ENCODE measurements around the gene CENPS. TPM values are rescaled to one million over a fixed set of nuclear protein-coding genes. Genes with fewer than 3 reads are reported as not detected.
A peak's percentile ranks its signal among the peaks of the same experiment; 100 is the strongest.
"Not testable (repeated sequence)": the region's sequence is repeated elsewhere in the genome, so short reads cannot be mapped to it uniquely, and the experiment has no call there.

Gene CENPS
- total RNA-seq, 2 donors from 2014 or later = 23.1 to 30.8 TPM

DNA sequence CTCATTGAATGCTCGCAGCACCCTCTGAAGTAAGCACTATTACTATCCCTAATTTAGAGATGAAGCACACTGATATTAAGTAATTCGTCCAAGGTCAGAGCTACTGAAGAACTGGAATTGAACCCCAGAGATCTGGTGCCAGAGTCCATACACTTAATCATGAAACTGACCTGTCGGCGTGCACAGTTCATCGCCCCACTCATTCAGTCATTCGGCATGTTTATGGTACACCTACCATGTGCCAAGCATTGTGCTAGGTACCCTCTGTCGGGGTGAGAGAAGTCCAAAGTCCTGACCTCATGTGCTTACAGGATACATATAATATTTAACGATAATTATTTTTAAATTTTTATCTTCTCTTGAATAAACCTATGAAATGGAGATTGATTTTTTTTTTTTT, 5.6 kb upstream of the CENPS start:
- Histone ChIP-seq H3K27me3 (ENCODE audit: control insufficient read depth, insufficient read depth, low read length, poor library complexity, severe bottlenecking) (no peaks in the 10 kb centered on the region), H3K27ac (ENCODE audit: low read depth, low read length) (no peak overlapping the region), H3K4me3 (ENCODE audit: low read length) (no peak overlapping the region), H3K9ac (ENCODE audit: extremely low read depth, low read length, poor library complexity, severe bottlenecking) (no peak overlapping the region), H3K9me3 (ENCODE audit: control insufficient read depth, low read length) (no peaks in the 10 kb centered on the region), H3K4me1 (ENCODE audit: control insufficient read depth, insufficient read depth, low read length) (no peaks in the 10 kb centered on the region), H3K36me3 (ENCODE audit: control insufficient read depth, insufficient read depth, low read length) (peaks cover 19% of the 10 kb centered on the region)
- H3K4me3 Mint-ChIP-seq = no peak overlapping the region
- TF ChIP-seq, protein P1, sequence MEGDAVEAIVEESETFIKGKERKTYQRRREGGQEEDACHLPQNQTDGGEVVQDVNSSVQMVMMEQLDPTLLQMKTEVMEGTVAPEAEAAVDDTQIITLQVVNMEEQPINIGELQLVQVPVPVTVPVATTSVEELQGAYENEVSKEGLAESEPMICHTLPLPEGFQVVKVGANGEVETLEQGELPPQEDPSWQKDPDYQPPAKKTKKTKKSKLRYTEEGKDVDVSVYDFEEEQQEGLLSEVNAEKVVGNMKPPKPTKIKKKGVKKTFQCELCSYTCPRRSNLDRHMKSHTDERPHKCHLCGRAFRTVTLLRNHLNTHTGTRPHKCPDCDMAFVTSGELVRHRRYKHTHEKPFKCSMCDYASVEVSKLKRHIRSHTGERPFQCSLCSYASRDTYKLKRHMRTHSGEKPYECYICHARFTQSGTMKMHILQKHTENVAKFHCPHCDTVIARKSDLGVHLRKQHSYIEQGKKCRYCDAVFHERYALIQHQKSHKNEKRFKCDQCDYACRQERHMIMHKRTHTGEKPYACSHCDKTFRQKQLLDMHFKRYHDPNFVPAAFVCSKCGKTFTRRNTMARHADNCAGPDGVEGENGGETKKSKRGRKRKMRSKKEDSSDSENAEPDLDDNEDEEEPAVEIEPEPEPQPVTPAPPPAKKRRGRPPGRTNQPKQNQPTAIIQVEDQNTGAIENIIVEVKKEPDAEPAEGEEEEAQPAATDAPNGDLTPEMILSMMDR (conservative IDR thresholded peaks at IDR 0.05) = no peak
- 95 to 98% methylated on average over 4 to 7 of the region's 8 CpGs for WGBS, 2 experiments (ENCODE audit: insufficient coverage in 1 of 2, insufficient read length in 1 of 2)
- no peak for DNase-seq
- H3K27ac Mint-ChIP-seq = no peak overlapping the region
- no peaks in the 10 kb centered on the region for H3K9me3 Mint-ChIP-seq
- H3K36me3 Mint-ChIP-seq (ENCODE audit: low read depth) = peaks cover 30% of the 10 kb centered on the region
- peaks cover 8% of the 10 kb centered on the region for H3K4me1 Mint-ChIP-seq
- peaks cover 2% of the 10 kb centered on the region for H3K27me3 Mint-ChIP-seq (ENCODE audit: insufficient read depth)

DNA sequence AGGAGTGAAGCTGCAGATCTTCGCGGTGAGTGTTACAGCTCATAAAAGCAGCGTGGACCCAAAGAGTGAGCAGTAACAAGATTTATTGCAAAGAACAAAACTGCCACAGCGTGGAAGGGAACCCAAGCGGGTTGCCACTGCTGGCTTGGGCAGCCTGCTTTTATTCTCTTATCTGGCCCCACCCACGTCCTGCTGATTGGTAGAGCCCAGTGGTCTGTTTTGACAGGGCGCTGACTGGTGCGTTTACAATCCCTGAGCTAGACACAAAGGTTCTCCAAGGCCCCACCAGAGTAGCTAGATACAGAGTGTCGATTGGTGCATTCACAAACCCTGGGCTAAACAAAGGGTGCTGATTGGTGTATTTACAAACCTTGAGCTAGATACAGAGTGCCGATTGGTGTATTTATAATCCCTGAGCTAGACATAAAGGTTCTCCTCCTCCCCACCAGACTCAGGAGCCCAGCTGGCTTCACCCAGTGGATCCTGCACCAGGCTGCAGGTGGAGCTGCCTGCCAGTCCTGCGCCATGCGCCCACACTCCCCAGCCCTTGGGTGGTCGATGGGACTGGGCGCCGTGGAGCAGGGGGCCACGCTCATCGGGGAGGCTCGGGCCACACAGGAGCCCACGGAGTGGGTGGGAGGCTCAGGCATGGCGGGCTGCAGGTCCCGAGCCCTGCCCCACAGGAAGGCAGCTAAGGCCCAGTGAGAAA, 4.3 kb upstream of the CENPS start:
- H3K27ac ChIP-seq (ENCODE audit: low read depth, low read length); H3K27me3 Mint-ChIP-seq (ENCODE audit: insufficient read depth); H3K4me3 Mint-ChIP-seq; H3K27me3 ChIP-seq (ENCODE audit: control insufficient read depth, insufficient read depth, low read length, poor library complexity, severe bottlenecking); H3K4me3 ChIP-seq (ENCODE audit: low read length); H3K9ac ChIP-seq (ENCODE audit: extremely low read depth, low read length, poor library complexity, severe bottlenecking); H3K36me3 ChIP-seq (ENCODE audit: control insufficient read depth, insufficient read depth, low read length); H3K9me3 Mint-ChIP-seq; H3K9me3 ChIP-seq (ENCODE audit: control insufficient read depth, low read length); DNase-seq; H3K4me1 ChIP-seq (ENCODE audit: control insufficient read depth, insufficient read depth, low read length): not testable (repeated sequence)
- Mint-ChIP-seq H3K4me1 (peaks cover 14% of the 10 kb centered on the region), H3K36me3 (ENCODE audit: low read depth) (peaks cover 18% of the 10 kb centered on the region), H3K27ac (peak overlapping the region; percentile 81)
- 93 to 100% methylated on average over 6 to 21 of the region's 21 CpGs for WGBS, 2 experiments (ENCODE audit: insufficient coverage in 1 of 2, insufficient read length in 1 of 2)

DNA sequence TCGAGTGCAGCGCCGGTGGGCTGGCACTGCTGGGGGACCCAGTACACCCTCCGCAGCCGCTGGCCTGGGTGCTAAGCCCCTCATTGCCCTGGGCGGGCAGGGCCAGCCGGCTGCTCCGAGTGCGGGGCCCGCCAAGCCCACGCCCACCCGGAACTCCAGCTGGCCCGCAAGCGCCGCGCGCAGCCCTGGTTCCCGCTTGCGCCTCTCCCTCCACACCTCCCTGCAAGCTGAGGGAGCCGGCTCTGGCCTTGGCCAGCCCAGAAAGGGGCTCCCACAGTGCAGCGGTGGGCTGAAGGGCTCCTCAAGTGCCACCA, 3.7 kb upstream of the CENPS start:
- H3K27me3 ChIP-seq (ENCODE audit: control insufficient read depth, insufficient read depth, low read length, poor library complexity, severe bottlenecking); H3K4me3 ChIP-seq (ENCODE audit: low read length); H3K9me3 ChIP-seq (ENCODE audit: control insufficient read depth, low read length); H3K27ac ChIP-seq (ENCODE audit: low read depth, low read length); H3K9me3 Mint-ChIP-seq; H3K27me3 Mint-ChIP-seq (ENCODE audit: insufficient read depth); DNase-seq; H3K9ac ChIP-seq (ENCODE audit: extremely low read depth, low read length, poor library complexity, severe bottlenecking); H3K27ac Mint-ChIP-seq; H3K36me3 ChIP-seq (ENCODE audit: control insufficient read depth, insufficient read depth, low read length); H3K4me1 ChIP-seq (ENCODE audit: control insufficient read depth, insufficient read depth, low read length); H3K4me3 Mint-ChIP-seq: not testable (repeated sequence)
- Mint-ChIP-seq H3K36me3 (ENCODE audit: low read depth) (peaks cover 15% of the 10 kb centered on the region), H3K4me1 (peaks cover 18% of the 10 kb centered on the region)
- 97% methylated on average over 21 of the region's 21 CpGs; no CpG with 5 or more reads in 1 of the 2 experiments for WGBS, 2 experiments (ENCODE audit: insufficient coverage in 1 of 2, insufficient read length in 1 of 2)

DNA sequence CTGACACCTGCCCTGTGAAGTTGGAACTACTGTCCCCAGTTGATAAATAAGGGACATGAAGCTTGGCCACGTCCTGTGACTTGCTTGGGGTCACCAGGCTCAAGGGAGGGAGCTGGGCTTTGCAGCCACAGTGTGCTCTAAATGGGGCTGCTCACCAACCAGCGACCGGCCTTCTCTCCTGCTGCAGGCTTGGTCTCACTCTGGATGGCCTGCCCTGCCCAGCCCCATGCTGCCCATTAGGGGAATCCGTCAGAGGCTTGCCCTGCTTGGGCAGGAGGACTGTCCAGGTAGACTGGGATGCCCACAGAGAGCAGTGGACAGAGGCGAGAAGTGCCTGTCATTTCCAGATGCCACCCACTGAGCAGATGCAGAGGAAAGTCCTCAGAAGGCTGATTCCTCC, 1.2 kb upstream of the CENPS start:
- H3K27me3 Mint-ChIP-seq (ENCODE audit: insufficient read depth) = peaks cover 2% of the 10 kb centered on the region
- no peak overlapping the region for H3K9ac ChIP-seq (ENCODE audit: extremely low read depth, low read length, poor library complexity, severe bottlenecking)
- DNase-seq = no peak
- H3K9me3 Mint-ChIP-seq = no peaks in the 10 kb centered on the region
- H3K4me1 ChIP-seq (ENCODE audit: control insufficient read depth, insufficient read depth, low read length) = no peaks in the 10 kb centered on the region
- H3K36me3 ChIP-seq (ENCODE audit: control insufficient read depth, insufficient read depth, low read length) = peaks cover 6% of the 10 kb centered on the region
- peak overlapping the region; percentile 83 for H3K4me3 Mint-ChIP-seq
- no peak overlapping the region for H3K27ac ChIP-seq (ENCODE audit: low read depth, low read length)
- 83 to 92% methylated on average over 5 of the region's 5 CpGs for WGBS, 2 experiments (ENCODE audit: insufficient coverage in 1 of 2, insufficient read length in 1 of 2)
- H3K9me3 ChIP-seq (ENCODE audit: control insufficient read depth, low read length) = no peaks in the 10 kb centered on the region
- no peak overlapping the region for H3K27ac Mint-ChIP-seq
- H3K4me3 ChIP-seq (ENCODE audit: low read length) = no peak overlapping the region
- TF ChIP-seq, protein P1 (conservative IDR thresholded peaks at IDR 0.05) = no peak
- no peaks in the 10 kb centered on the region for H3K27me3 ChIP-seq (ENCODE audit: control insufficient read depth, insufficient read depth, low read length, poor library complexity, severe bottlenecking)
- H3K36me3 Mint-ChIP-seq (ENCODE audit: low read depth) = peaks cover 5% of the 10 kb centered on the region
- H3K4me1 Mint-ChIP-seq = peaks cover 18% of the 10 kb centered on the region
